Breast epithelium (tissue), 4 donors: Measurements from ENCODE around the gene MCU. TPM values are rescaled to one million over a fixed set of nuclear protein-coding genes. Genes with fewer than 3 reads are reported as not detected.

Experiments used
- DNase-seq, 2 donors: peaks; one replicate each; pipeline ENCODE4 v3.0.0-alpha.2; 2019; ENCODE audit warnings: low spot score in 2 of 2
- H3K27ac ChIP-seq, 2 donors: fragments of 200-600 bp; sonication (generic) in 1 of 2; one replicate each; pipeline ENCODE4 v1.5.1; 2016 to 2019; ENCODE audit warnings: mild to moderate bottlenecking in 1 of 2
- H3K27me3 ChIP-seq, 2 donors: fragments of 200-600 bp; sonication (generic) in 1 of 2; one replicate each; pipeline versions ENCODE4 v1.5.1 to v1.6.0; 2017 to 2019; ENCODE audit warnings: control low read depth in 1 of 2, mild to moderate bottlenecking in 1 of 2
- H3K36me3 ChIP-seq: fragments of 200-600 bp; one replicate; pipeline ENCODE4 v1.5.1; 2019
- H3K4me1 ChIP-seq, 2 donors: fragments of 200-600 bp; sonication (generic); one replicate each; pipeline ENCODE4 v1.5.1; 2016 to 2019; ENCODE audit warnings: control low read depth in 1 of 2
- H3K4me3 ChIP-seq, 3 donors: fragments of 200-600 bp; sonication (generic); 1 replicate in 2 of 3; 2 replicates in 1 of 3; pipeline ENCODE4 v1.5.1; 2016 to 2019; ENCODE audit warnings: mild to moderate bottlenecking in 3 of 3, moderate library complexity in 2 of 3
- H3K9me3 ChIP-seq, 2 donors: fragments of 200-600 bp; sonication (generic) in 1 of 2; one replicate each; pipeline ENCODE4 v1.5.1; 2016 to 2019; ENCODE audit warnings: control low read depth in 1 of 2
- POLR2A ChIP-seq: fragments of 450-650 bp; IDR thresholded peaks from one replicate; pipeline ENCODE4 v1.6.1; 2016; ENCODE audit warnings: antibody characterized with exemption, mild to moderate bottlenecking, moderate library complexity
- POLR2AphosphoS5 ChIP-seq, 3 donors: sonication (generic); formaldehyde crosslinking; IDR thresholded peaks; one replicate each; pipeline ENCODE4 v1.6.1; 2017; ENCODE audit warnings: antibody characterized with exemption in 3 of 3
- intact Hi-C: fragments of 100-400 bp; cut with DNase I; formaldehyde crosslinking; loops from one replicate; pipeline ENCODE4 v1.15.1; 2023; ENCODE audit warnings: low total_unique reads
- total RNA-seq, 3 donors: library from RNA; depleted of rRNA; stranded (reverse); fragments of >200 nt; gene quantifications; one replicate each; pipeline ENCODE4 v1.1.0, GENCODE V29; 2016
- TF ChIP-seq, protein P1 (sequence below), 3 donors: fragments of 450-650 bp; IDR thresholded peaks; one replicate each; pipeline ENCODE4 v1.5.1; 2016 to 2017; ENCODE audit warnings: antibody characterized with exemption in 3 of 3, mild to moderate bottlenecking in 3 of 3, moderate library complexity in 3 of 3

MCU gene
- total RNA-seq, 3 donors from 2014 or later: 11.7 to 27.4 (median 20.6) TPM

DNA sequence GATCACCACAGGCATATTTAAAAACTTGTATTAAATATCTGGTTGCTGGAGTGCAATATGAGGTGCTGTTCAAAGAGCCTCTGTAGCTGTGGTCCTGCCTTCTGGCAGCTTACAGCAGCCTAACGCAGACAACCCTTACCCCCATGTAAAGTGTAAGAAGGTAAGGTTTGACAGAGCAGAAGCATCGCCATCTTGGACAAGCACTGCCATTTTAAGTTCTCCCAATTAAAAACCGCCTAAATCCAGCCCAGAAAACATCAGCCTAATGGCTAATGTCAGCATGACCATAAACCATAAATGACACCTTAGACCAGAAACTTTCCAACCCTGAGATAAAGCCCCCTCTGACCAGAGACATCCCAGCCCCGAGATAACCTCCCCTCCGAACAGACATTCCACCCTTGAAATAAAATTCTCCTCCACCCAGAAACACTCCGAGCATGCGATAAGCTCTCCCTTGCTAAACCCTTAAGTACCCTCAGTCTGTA lies 196.3 kb downstream of the MCU start:
- Histone ChIP-seq H3K9me3 (no peaks in the 10 kb centered on the region), H3K27me3 (no peaks in the 10 kb centered on the region), H3K27ac (no peak overlapping the region), H3K4me1 (no peaks in the 10 kb centered on the region), H3K36me3 (no peaks in the 10 kb centered on the region), H3K4me3 (no peak overlapping the region)
- intact Hi-C loops: no loop called here
- no peak for DNase-seq
- TF ChIP-seq, protein P1, sequence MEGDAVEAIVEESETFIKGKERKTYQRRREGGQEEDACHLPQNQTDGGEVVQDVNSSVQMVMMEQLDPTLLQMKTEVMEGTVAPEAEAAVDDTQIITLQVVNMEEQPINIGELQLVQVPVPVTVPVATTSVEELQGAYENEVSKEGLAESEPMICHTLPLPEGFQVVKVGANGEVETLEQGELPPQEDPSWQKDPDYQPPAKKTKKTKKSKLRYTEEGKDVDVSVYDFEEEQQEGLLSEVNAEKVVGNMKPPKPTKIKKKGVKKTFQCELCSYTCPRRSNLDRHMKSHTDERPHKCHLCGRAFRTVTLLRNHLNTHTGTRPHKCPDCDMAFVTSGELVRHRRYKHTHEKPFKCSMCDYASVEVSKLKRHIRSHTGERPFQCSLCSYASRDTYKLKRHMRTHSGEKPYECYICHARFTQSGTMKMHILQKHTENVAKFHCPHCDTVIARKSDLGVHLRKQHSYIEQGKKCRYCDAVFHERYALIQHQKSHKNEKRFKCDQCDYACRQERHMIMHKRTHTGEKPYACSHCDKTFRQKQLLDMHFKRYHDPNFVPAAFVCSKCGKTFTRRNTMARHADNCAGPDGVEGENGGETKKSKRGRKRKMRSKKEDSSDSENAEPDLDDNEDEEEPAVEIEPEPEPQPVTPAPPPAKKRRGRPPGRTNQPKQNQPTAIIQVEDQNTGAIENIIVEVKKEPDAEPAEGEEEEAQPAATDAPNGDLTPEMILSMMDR (IDR thresholded peaks at IDR 0.05): no peak
- TF ChIP-seq POLR2AphosphoS5 (IDR thresholded peaks at IDR 0.05) (no peak), POLR2A (no peak)

DNA sequence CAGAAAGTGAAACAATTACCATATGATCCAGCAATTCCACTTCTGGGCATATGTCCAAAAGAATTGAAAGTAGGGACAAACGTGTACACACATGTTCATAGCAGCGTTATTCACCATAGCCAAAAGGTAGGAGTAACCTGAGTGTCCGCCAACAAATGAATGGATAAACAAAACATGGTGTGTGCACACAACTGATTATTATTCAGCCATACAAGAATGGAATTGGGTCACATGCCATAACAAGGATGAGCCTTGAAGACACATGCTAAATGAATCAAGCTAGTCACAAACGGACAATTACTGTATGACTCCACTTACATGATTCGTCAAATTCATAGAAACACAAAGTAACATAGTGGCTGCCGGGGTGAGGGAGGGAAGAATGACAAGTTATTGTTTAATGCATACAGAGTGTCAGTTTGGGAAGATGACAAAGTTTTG lies 197.5 kb downstream of the MCU start:
- H3K4me1 ChIP-seq: no peaks in the 10 kb centered on the region
- no peaks in the 10 kb centered on the region for H3K36me3 ChIP-seq
- DNase-seq: peak in 1 of 2 donors; percentile 53
- no peak overlapping the region for H3K4me3 ChIP-seq
- no peaks in the 10 kb centered on the region for H3K27me3 ChIP-seq
- TF ChIP-seq, protein P1 (IDR thresholded peaks at IDR 0.05): no peak
- no peak for TF ChIP-seq POLR2A
- H3K27ac ChIP-seq: no peak overlapping the region
- H3K9me3 ChIP-seq: no peaks in the 10 kb centered on the region
- intact Hi-C loops: no loop called here

DNA sequence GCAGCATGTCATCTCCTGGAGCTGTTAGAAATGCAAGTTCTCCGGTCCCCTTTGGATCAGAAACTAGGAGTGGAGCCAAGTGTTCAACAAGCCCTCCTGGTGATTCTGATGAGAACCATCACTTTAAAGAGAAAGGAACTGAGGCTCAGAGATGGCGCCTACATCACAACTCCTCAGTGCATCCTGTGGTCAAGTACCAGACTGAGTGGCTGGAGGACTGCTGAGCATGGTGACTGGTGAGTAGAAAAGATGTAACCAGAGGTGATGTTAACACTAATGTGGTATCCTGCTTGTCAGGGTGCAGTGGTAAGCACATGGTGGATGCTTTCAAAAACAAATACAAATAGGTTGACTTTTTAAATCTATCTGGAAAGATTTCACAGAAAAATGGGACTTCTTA lies 198.1 kb downstream of the MCU start:
- Histone ChIP-seq H3K4me1 (no peaks in the 10 kb centered on the region), H3K4me3 (no peak overlapping the region), H3K9me3 (no peaks in the 10 kb centered on the region), H3K36me3 (no peaks in the 10 kb centered on the region), H3K27me3 (no peaks in the 10 kb centered on the region), H3K27ac (no peak overlapping the region)
- DNase-seq: no peak
- TF ChIP-seq, protein P1 (IDR thresholded peaks at IDR 0.05): no peak
- TF ChIP-seq POLR2A: no peak
- intact Hi-C loops: no loop called here

DNA sequence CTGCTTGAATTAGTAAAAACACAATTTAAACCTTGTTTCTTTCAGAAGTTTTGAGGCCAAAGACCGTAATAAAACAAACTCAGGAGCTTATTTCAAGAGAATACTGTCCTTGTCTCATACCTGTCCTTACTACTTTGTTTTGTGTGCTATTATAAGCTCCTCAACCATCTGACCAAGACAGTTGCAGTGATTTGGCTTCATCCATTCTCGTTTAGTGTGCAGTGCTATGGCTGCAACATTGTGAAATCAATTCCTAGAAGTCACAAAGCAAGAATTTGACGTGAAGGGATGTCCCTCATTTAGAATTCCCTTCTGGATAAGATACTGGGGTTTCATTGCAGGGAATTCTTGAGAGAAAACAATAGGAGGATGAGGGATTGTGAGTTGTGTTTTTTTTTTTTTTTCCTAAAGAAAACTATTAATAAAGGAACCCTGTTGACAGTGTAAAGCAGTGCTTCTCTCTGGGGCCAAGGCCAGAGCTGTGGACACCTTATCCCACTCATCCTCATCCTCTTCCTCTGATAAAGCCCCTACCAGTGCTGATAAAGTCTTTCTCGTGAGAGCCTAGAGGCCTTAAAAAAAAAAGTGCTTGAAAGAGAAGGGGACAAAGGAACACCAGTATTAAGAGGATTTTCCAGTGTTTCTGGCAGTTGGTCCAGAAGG lies 201.3 kb downstream of the MCU start, which contains the start of gene OIT3:
Gene OIT3 (plus strand): TSS at position 604 of the 663 bp plus-strand sequence. CDS start 60 bp downstream, outside the sequence.
- no peak for TF ChIP-seq POLR2A
- TF ChIP-seq, protein P1 (IDR thresholded peaks at IDR 0.05): no peak
- no peak for TF ChIP-seq POLR2AphosphoS5 (IDR thresholded peaks at IDR 0.05)
- intact Hi-C loops: no loop called here
- Histone ChIP-seq H3K27ac (no peak within 1 kb of the TSS), H3K27me3 (no peaks in the 10 kb centered on the region), H3K36me3 (no peaks in the 10 kb centered on the region), H3K9me3 (no peaks in the 10 kb centered on the region), H3K4me1 (no peaks in the 10 kb centered on the region), H3K4me3 (no peak within 1 kb of the TSS)
- DNase-seq: no peak

DNA sequence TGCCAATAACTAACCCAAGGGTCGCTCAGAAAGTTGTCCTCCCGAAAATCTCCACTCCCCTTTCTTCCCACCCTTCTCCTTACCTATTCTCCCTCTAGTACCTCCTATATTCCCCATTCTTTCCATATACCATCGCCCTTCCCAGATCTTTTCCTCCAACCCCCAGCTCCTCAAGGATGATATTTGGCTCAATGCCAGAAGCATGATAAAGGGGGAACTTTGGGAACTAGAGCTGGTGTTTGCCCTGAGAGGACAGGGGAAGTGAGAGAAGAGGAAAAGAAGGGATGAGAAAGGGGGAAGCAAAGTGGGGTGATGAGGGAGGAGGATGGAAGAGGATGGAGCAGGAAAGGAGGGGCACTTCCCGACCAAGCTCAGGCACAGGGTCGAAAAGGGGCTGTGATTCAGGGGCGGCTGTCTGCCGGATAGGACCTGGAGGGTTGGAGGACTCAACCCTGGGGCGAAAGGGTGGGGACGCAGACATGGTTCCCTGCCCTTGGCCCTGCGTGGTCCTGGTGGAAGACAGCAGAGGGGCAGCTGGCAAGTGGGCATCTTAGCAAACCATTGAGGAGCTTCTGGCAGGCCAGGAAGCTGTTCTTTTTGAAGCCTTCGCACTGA lies 203.4 kb downstream of the MCU start:
- Histone ChIP-seq H3K4me1 (no peaks in the 10 kb centered on the region), H3K4me3 (no peak overlapping the region), H3K27ac (no peak overlapping the region), H3K9me3 (no peaks in the 10 kb centered on the region), H3K36me3 (no peaks in the 10 kb centered on the region), H3K27me3 (no peaks in the 10 kb centered on the region)
- DNase-seq: no peak
- TF ChIP-seq POLR2A: no peak
- TF ChIP-seq, protein P1 (IDR thresholded peaks at IDR 0.05): no peak
- no peak for TF ChIP-seq POLR2AphosphoS5 (IDR thresholded peaks at IDR 0.05)
- intact Hi-C loops: no loop called here
